ENCODE measurements around the gene PID1.

- no peak for TF ChIP-seq CTCF (IDR thresholded peaks at IDR 0.05)
- no peak for TF ChIP-seq POLR2A (IDR thresholded peaks at IDR 0.05)
- TF ChIP-seq POLR2AphosphoS5 (IDR thresholded peaks at IDR 0.05), result no peak
- TF ChIP-seq EP300 (IDR thresholded peaks at IDR 0.05), result no peak
These were observed 237.3 kb downstream of the PID1 start for GRCh38 chr2:229033816-229034215.
